Neural cell (in vitro differentiated cells): Measurements from ENCODE around the gene NDOR1. TPM values are rescaled to one million over a fixed set of nuclear protein-coding genes. Genes with fewer than 3 reads are reported as not detected.

Experiments used
- H2AFZ ChIP-seq: fragments of 200-600, 300-800 bp; sonication (generic), shearing (Covaris generic); 2 replicates; pipeline ENCODE4 v1.6.0; 2014; ENCODE audit warnings: low read depth, mild to moderate bottlenecking, antibody characterized with exemption, low read length, moderate library complexity
- H3F3A ChIP-seq: fragments of 200-600 bp; shearing (Covaris generic); 2 replicates; pipeline ENCODE4 v1.6.1; 2016; ENCODE audit warnings: mild to moderate bottlenecking, moderate library complexity, mixed read lengths, antibody characterized with exemption, low read length; ENCODE audit not compliant: insufficient read depth, poor library complexity, severe bottlenecking
- H3K27ac ChIP-seq: fragments of 200-600, 300-800 bp; sonication (generic), shearing (Covaris generic); 2 replicates; pipeline ENCODE4 v1.5.1; 2014; ENCODE audit warnings: mild to moderate bottlenecking, low read length, moderate library complexity
- H3K27me3 ChIP-seq: fragments of 300-800, 200-600 bp; sonication (generic), shearing (Covaris generic); 2 replicates; pipeline ENCODE4 v1.6.0; 2014; ENCODE audit warnings: mild to moderate bottlenecking, low read depth, low read length, moderate library complexity; ENCODE audit not compliant: insufficient read depth
- H3K36me3 ChIP-seq: fragments of 300-800, 200-600 bp; sonication (generic), shearing (Covaris generic); 2 replicates; pipeline ENCODE4 v1.5.1; 2014; ENCODE audit warnings: mild to moderate bottlenecking, antibody characterized with exemption, low read length, moderate library complexity; ENCODE audit not compliant: insufficient read depth
- H3K4me2 ChIP-seq: fragments of 300-800, 200-600 bp; sonication (generic), shearing (Covaris generic); 2 replicates; pipeline ENCODE4 v1.6.0; 2014; ENCODE audit warnings: mild to moderate bottlenecking, low read length
- H3K4me3 ChIP-seq: fragments of 300-800, 200-600 bp; sonication (generic), shearing (Covaris generic); 2 replicates; pipeline ENCODE4 v1.5.1; 2014; ENCODE audit warnings: mild to moderate bottlenecking, low read length, moderate library complexity
- H3K79me2 ChIP-seq: fragments of 200-600 bp; shearing (Covaris generic); replicated peaks from 2 replicates; pipeline ENCODE4 v1.6.0; 2014; ENCODE audit warnings: mild to moderate bottlenecking, low read length, moderate library complexity; ENCODE audit not compliant: insufficient read depth
- H3K9ac ChIP-seq: fragments of 300-800, 200-600 bp; sonication (generic), shearing (Covaris generic); 2 replicates; pipeline ENCODE4 v1.6.1; 2016; ENCODE audit warnings: mild to moderate bottlenecking, low read length, mixed read lengths
- H3K9me2 ChIP-seq: fragments of 200-600 bp; shearing (Covaris generic); 2 replicates; pipeline ENCODE4 v1.6.1; 2016; ENCODE audit warnings: mild to moderate bottlenecking, low read length, mixed read lengths; ENCODE audit not compliant: insufficient read depth
- H3K9me3 ChIP-seq: fragments of 200-600, 300-800 bp; sonication (generic), shearing (Covaris generic); 2 replicates; pipeline ENCODE4 v1.6.1; 2016; ENCODE audit warnings: mild to moderate bottlenecking, mixed run types, low read length, moderate library complexity, mixed read lengths
- H4K20me1 ChIP-seq: fragments of 200-600 bp; shearing (Covaris generic); 2 replicates; pipeline ENCODE4 v1.6.1; 2016; ENCODE audit warnings: mild to moderate bottlenecking, mixed run types; ENCODE audit not compliant: insufficient read depth
- CTCF ChIP-seq: fragments of 450-650 bp; IDR thresholded peaks from 2 replicates; pipeline ENCODE4 v1.5.1; 2014; ENCODE audit warnings: antibody characterized with exemption, mild to moderate bottlenecking, moderate library complexity; ENCODE audit not compliant: poor library complexity, severe bottlenecking
- EP300 ChIP-seq: fragments of 450-650 bp; conservative IDR thresholded peaks from 2 replicates; pipeline ENCODE4 v1.6.1; 2014; ENCODE audit warnings: antibody characterized with exemption, mild to moderate bottlenecking, moderate library complexity; ENCODE audit not compliant: poor library complexity, severe bottlenecking
- EZH2 ChIP-seq: fragments of 200-600, 300-800 bp; shearing (Covaris generic), sonication (generic); IDR thresholded peaks from 2 replicates; pipeline ENCODE4 v1.6.1; 2014; ENCODE audit warnings: antibody characterized with exemption, low read length, borderline replicate concordance, mild to moderate bottlenecking; ENCODE audit not compliant: insufficient read depth, poor library complexity, severe bottlenecking
- MXI1 ChIP-seq: fragments of 450-650 bp; conservative IDR thresholded peaks from 2 replicates; pipeline ENCODE4 v1.6.1; 2014; ENCODE audit warnings: antibody characterized with exemption, mild to moderate bottlenecking; ENCODE audit not compliant: poor library complexity, severe bottlenecking
- POLR2AphosphoS5 ChIP-seq: IDR thresholded peaks from 2 replicates; pipeline ENCODE4 v1.6.1; 2012
- RAD21 ChIP-seq: fragments of 450-650 bp; conservative IDR thresholded peaks from 2 replicates; pipeline ENCODE4 v1.6.1; 2014; ENCODE audit warnings: antibody characterized with exemption, mild to moderate bottlenecking, moderate library complexity
- REST ChIP-seq: IDR thresholded peaks from 2 replicates; pipeline ENCODE4 v1.6.1; 2012; ENCODE audit warnings: borderline replicate concordance
- SMC3 ChIP-seq: fragments of 450-650 bp; conservative IDR thresholded peaks from 2 replicates; pipeline ENCODE4 v1.6.1; 2014; ENCODE audit warnings: antibody characterized with exemption, mild to moderate bottlenecking, moderate library complexity; ENCODE audit not compliant: poor library complexity
- TAF1 ChIP-seq: IDR thresholded peaks from 2 replicates; pipeline ENCODE4 v1.6.1; 2012; ENCODE audit warnings: low read depth
- polyA plus RNA-seq: library from polyadenylated mRNA; depleted of rRNA; stranded (reverse); fragments of >200 nt; gene quantifications from 2 replicates; pipeline ENCODE4 v1.2.3, GENCODE V29; 2014

Gene NDOR1
- polyA plus RNA-seq, 1 donor from 2014 or later = 18.2 TPM

GRCh38 chr9:137159105-137160053 is 46.1 kb upstream of the NDOR1 start:
- no peak overlapping the region for H3K9ac ChIP-seq
- peaks cover 91% of the 10 kb centered on the region for H3K27me3 ChIP-seq
- H3F3A ChIP-seq = no peaks in the 10 kb centered on the region
- TF ChIP-seq EP300 (no peak), REST (no peak), EZH2 (no peak), TAF1 (no peak), SMC3 (no peak), MXI1 (no peak), CTCF (no peak), POLR2AphosphoS5 (no peak), RAD21 (no peak)
- H3K36me3 ChIP-seq = no peaks in the 10 kb centered on the region
- H3K27ac ChIP-seq = no peak overlapping the region
- no peaks in the 10 kb centered on the region for H3K79me2 ChIP-seq
- no peak overlapping the region for H2AFZ ChIP-seq
- no peaks in the 10 kb centered on the region for H3K9me3 ChIP-seq
- H4K20me1 ChIP-seq = no peaks in the 10 kb centered on the region
- no peak overlapping the region for H3K4me2 ChIP-seq
- H3K9me2 ChIP-seq = no peaks in the 10 kb centered on the region
- no peak overlapping the region for H3K4me3 ChIP-seq

- no peak overlapping the region for H3K27ac ChIP-seq
- no peak overlapping the region for H2AFZ ChIP-seq
- no peaks in the 10 kb centered on the region for H3K79me2 ChIP-seq
- H3K4me2 ChIP-seq = no peak overlapping the region
- H3K9ac ChIP-seq = no peak overlapping the region
- H3K27me3 ChIP-seq = peaks cover 96% of the 10 kb centered on the region
- H4K20me1 ChIP-seq = no peaks in the 10 kb centered on the region
- no peaks in the 10 kb centered on the region for H3F3A ChIP-seq
- no peaks in the 10 kb centered on the region for H3K9me2 ChIP-seq
- no peak for TF ChIP-seq EP300
- TF ChIP-seq CTCF = no peak
- no peak for TF ChIP-seq MXI1
- TF ChIP-seq EZH2 = no peak
- TF ChIP-seq REST = no peak
- no peak for TF ChIP-seq POLR2AphosphoS5
- TF ChIP-seq SMC3 = no peak
- TF ChIP-seq RAD21 = no peak
- no peak for TF ChIP-seq TAF1
- no peaks in the 10 kb centered on the region for H3K36me3 ChIP-seq
- no peaks in the 10 kb centered on the region for H3K9me3 ChIP-seq
- H3K4me3 ChIP-seq = no peak overlapping the region
Observed at GRCh38 chr9:137160054-137160425, 45.5 kb upstream of the NDOR1 start.
